Measurements from ENCODE around the gene NXPE2. TPM values are rescaled to one million over a fixed set of nuclear protein-coding genes. Genes with fewer than 3 reads are reported as not detected.

The NXPE2 gene
- polyA plus RNA-seq, 1 experiment, result 0.04 TPM

- no peak overlapping the region for H3K27ac ChIP-seq (ENCODE audit: low read depth, low read length)
- CTCF ChIA-PET, result no interaction called here
- no peak for TF ChIP-seq CTCF (IDR thresholded peaks at IDR 0.05; ENCODE audit: low read depth, low read length)
- no peaks in the 10 kb centered on the region for H3K9me3 ChIP-seq (ENCODE audit: control insufficient read depth, insufficient read depth, low read length)
- no peak for DNase-seq (ENCODE audit: low read depth, low spot score)
- H3K4me3 ChIP-seq (ENCODE audit: low read depth, low read length), result no peak overlapping the region
- POLR2A ChIA-PET, result no interaction called here
- no peaks in the 10 kb centered on the region for H3K27me3 ChIP-seq (ENCODE audit: control insufficient read depth, insufficient read depth, low read length)
Measured at GRCh38 chr11:114664641-114665040, 13.7 kb upstream of the NXPE2 start.

GRCh38 chr11:114666760-114667159, 11.6 kb upstream of the NXPE2 start:
- H3K27me3 ChIP-seq (ENCODE audit: control insufficient read depth, insufficient read depth, low read length), result no peaks in the 10 kb centered on the region
- ChIA-PET CTCF (no interaction called here), POLR2A (no interaction called here)
- no peaks in the 10 kb centered on the region for H3K9me3 ChIP-seq (ENCODE audit: control insufficient read depth, insufficient read depth, low read length)
- DNase-seq (ENCODE audit: low read depth, low spot score), result no peak
- TF ChIP-seq CTCF (IDR thresholded peaks at IDR 0.05; ENCODE audit: low read depth, low read length), result no peak
- no peak overlapping the region for H3K27ac ChIP-seq (ENCODE audit: low read depth, low read length)
- no peak overlapping the region for H3K4me3 ChIP-seq (ENCODE audit: low read depth, low read length)

- DNase-seq (ENCODE audit: low read depth, low spot score), result no peak
- H3K4me3 ChIP-seq (ENCODE audit: low read depth, low read length), result no peak overlapping the region
- ChIA-PET POLR2A (no interaction called here), CTCF (no interaction called here)
- no peak overlapping the region for H3K27ac ChIP-seq (ENCODE audit: low read depth, low read length)
- no peaks in the 10 kb centered on the region for H3K9me3 ChIP-seq (ENCODE audit: control insufficient read depth, insufficient read depth, low read length)
- H3K27me3 ChIP-seq (ENCODE audit: control insufficient read depth, insufficient read depth, low read length), result no peaks in the 10 kb centered on the region
- TF ChIP-seq CTCF (IDR thresholded peaks at IDR 0.05; ENCODE audit: low read depth, low read length), result no peak
Measured at GRCh38 chr11:114668109-114668508, 10.2 kb upstream of the NXPE2 start.

DNA sequence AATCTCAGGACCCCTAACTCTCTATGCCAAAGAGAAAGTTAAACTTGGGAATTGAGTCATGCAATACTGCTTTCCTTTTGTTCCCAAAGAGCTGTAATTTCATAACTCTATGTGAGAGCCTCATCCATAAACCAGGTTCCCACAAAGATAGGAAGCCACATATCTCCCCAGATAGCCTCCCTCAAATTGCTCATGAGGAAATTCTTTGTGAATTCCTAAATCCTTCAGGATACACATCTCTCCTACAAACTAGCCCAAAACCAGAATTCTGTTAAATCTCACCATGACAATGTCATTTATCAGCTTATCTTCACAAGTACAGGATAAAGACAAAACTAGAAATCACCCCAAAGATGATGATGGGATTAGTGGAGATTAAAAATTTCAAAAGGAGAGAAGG, 4.7 kb upstream of the NXPE2 start:
- H3K9me3 ChIP-seq (ENCODE audit: control insufficient read depth, insufficient read depth, low read length), result no peaks in the 10 kb centered on the region
- ChIA-PET CTCF (no interaction called here), POLR2A (no interaction called here)
- no peak for DNase-seq (ENCODE audit: low read depth, low spot score)
- no peak overlapping the region for H3K27ac ChIP-seq (ENCODE audit: low read depth, low read length)
- no peak for TF ChIP-seq CTCF (IDR thresholded peaks at IDR 0.05; ENCODE audit: low read depth, low read length)
- no peaks in the 10 kb centered on the region for H3K27me3 ChIP-seq (ENCODE audit: control insufficient read depth, insufficient read depth, low read length)
- no peak overlapping the region for H3K4me3 ChIP-seq (ENCODE audit: low read depth, low read length)

DNA sequence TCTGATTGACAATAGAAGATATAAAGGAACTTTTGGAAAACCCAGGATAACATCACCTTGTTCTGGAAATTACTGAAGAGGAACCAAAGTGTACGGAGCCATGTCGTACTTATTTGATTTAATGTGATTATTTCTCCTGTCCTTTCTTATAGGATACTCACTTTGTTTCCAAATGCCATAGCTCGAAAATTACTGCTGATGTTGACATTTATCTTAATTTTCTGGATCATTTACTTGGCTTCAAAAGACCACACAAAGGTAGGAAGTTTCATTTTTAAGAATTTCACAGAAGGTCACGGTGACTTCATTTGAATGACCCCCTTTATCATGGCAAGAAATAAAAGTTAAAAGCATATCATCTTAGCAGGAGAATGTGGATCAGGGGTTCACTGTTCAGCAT, 1.2 kb downstream of the NXPE2 start:
- CTCF ChIA-PET, result no interaction called here
- Histone ChIP-seq H3K4me3 (ENCODE audit: low read depth, low read length) (no peak overlapping the region), H3K27ac (ENCODE audit: low read depth, low read length) (no peak overlapping the region), H3K9me3 (ENCODE audit: control insufficient read depth, insufficient read depth, low read length) (no peaks in the 10 kb centered on the region), H3K27me3 (ENCODE audit: control insufficient read depth, insufficient read depth, low read length) (no peaks in the 10 kb centered on the region)
- POLR2A ChIA-PET, result no interaction called here
- DNase-seq (ENCODE audit: low read depth, low spot score), result no peak
- no peak for TF ChIP-seq CTCF (IDR thresholded peaks at IDR 0.05; ENCODE audit: low read depth, low read length)
